Kidney glomerular epithelial cell (primary cell): ENCODE results near the gene AP1B1.
"Not testable (repeated sequence)": the region's sequence is repeated elsewhere in the genome, so short reads cannot be mapped to it uniquely, and the experiment has no call there.

Experiments used
- DNase-seq: peaks from one replicate; lab custom pipeline; 2025; lab: John Stamatoyannopoulos, UW

AP1B1 gene

GRCh38 chr22:29348956-29349355 lies 39.4 kb downstream of the AP1B1 start:
- no peak for DNase-seq

- no peak for DNase-seq
Measured at GRCh38 chr22:29348041-29348440, 40.3 kb downstream of the AP1B1 start.

- no peak for DNase-seq
Measured at GRCh38 chr22:29346659-29347058, 41.7 kb downstream of the AP1B1 start.

GRCh38 chr22:29345932-29346331 lies 42.4 kb downstream of the AP1B1 start:
- no peak for DNase-seq

- DNase-seq = not testable (repeated sequence)
Measured at GRCh38 chr22:29344889-29345288, 43.5 kb downstream of the AP1B1 start.

- DNase-seq = peak; percentile 96
Measured at GRCh38 chr22:29344137-29344536, 44.2 kb downstream of the AP1B1 start.

- no peak for DNase-seq
Measured at GRCh38 chr22:29343313-29343805, 45.0 kb downstream of the AP1B1 start.

GRCh38 chr22:29342577-29343312 lies 45.6 kb downstream of the AP1B1 start:
- no peak for DNase-seq

GRCh38 chr22:29342177-29342576 lies 46.2 kb downstream of the AP1B1 start:
- no peak for DNase-seq

- DNase-seq = no peak
Measured at GRCh38 chr22:29341849-29342127, 46.6 kb downstream of the AP1B1 start.

GRCh38 chr22:29341056-29341848 lies 47.1 kb downstream of the AP1B1 start:
- DNase-seq = no peak

GRCh38 chr22:29340566-29340965 lies 47.8 kb downstream of the AP1B1 start:
- DNase-seq = no peak

GRCh38 chr22:29339381-29340235 lies 48.8 kb downstream of the AP1B1 start:
- no peak for DNase-seq

- no peak for DNase-seq
Measured at GRCh38 chr22:29338398-29338797, 50.0 kb downstream of the AP1B1 start.

GRCh38 chr22:29337631-29338284 lies 50.6 kb downstream of the AP1B1 start:
- no peak for DNase-seq

- DNase-seq = no peak
Measured at GRCh38 chr22:29336751-29337490, 51.4 kb downstream of the AP1B1 start.

- no peak for DNase-seq
Measured at GRCh38 chr22:29335656-29336055, 52.7 kb downstream of the AP1B1 start.

- DNase-seq = no peak
Measured at GRCh38 chr22:29334696-29335344, 53.5 kb downstream of the AP1B1 start.

GRCh38 chr22:29334148-29334547 lies 54.2 kb downstream of the AP1B1 start:
- DNase-seq = no peak

- DNase-seq = no peak
Measured at GRCh38 chr22:29332886-29333496, 55.4 kb downstream of the AP1B1 start.
